ENCODE data around the gene GABARAPL2.

Gene GABARAPL2, protein sequence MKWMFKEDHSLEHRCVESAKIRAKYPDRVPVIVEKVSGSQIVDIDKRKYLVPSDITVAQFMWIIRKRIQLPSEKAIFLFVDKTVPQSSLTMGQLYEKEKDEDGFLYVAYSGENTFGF

DNA sequence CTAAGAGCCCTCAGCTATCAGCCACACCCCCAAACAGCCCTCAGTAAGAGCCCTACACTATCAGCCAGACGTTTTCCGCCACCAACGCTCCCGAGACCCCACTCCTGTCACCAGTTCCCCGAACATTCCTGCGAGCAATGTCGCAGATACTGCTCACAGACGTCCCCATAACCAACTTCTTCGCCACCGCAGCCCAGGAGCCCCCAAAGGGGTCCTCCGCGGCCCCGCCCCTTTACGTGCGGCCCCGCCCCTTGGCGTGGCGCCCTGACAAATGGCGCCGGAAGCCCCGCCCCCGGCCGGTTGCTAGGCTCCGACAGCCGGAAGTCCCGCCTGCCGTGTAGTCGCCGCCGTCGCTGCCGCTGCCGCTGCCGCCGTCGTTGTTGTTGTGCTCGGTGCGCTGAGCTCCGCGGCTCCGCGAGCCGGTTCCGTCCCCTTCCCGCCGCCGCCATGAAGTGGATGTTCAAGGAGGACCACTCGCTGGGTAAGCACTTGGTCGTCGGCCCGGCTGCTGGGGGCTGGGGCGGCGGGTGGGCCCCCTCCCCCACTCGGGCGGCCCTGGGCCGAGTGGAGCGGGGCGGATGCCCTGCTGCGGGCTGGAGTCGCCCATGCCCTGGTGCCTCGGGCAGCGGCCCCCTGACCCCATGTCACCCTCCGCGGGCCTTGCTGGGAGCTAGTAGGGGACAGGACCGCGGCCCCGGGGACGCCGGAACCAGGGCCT, at the start of gene GABARAPL2:
Gene GABARAPL2 (plus strand): TSS at position 340 of the 718 bp plus-strand sequence. CDS start 108 bp downstream, at position 448.
- peaks cover 19% of the 10 kb centered on the region for H3K27me3 Mint-ChIP-seq
- H3K4me1 Mint-ChIP-seq (ENCODE audit: low read depth) = peaks cover 43% of the 10 kb centered on the region
- peak within 1 kb of the TSS; percentile 96 for H3K4me3 Mint-ChIP-seq
- intact Hi-C loops (cut with micrococcal nuclease) = loop anchor here (1.0 to 5.0 kb wide), 5 partner anchors 10 to 104 kb away; partner anchors contain the start of genes KARS1, TERF2IP, TMEM170A and TMEM231
- H3K27ac Mint-ChIP-seq = peak within 1 kb of the TSS; percentile 84
- H3K36me3 Mint-ChIP-seq (ENCODE audit: low read depth) = peaks cover 42% of the 10 kb centered on the region
- H3K9me3 Mint-ChIP-seq = no peaks in the 10 kb centered on the region

- Mint-ChIP-seq H3K27ac (no peak overlapping the region), H3K9me3 (no peaks in the 10 kb centered on the region), H3K36me3 (ENCODE audit: low read depth) (peaks cover 6% of the 10 kb centered on the region), H3K4me3 (no peak overlapping the region), H3K4me1 (ENCODE audit: low read depth) (peaks cover 12% of the 10 kb centered on the region), H3K27me3 (peaks cover 15% of the 10 kb centered on the region)
- intact Hi-C loops (cut with micrococcal nuclease) = loop anchor here (5.0 kb wide), 1 partner anchor 48 kb away; the partner anchor contains the start of gene GABARAPL2
These were observed 47.0 kb upstream of the GABARAPL2 start for GRCh38 chr16:75519175-75519574.

- Mint-ChIP-seq H3K4me1 (ENCODE audit: low read depth) (no peaks in the 10 kb centered on the region), H3K9me3 (peaks cover 8% of the 10 kb centered on the region), H3K36me3 (ENCODE audit: low read depth) (no peaks in the 10 kb centered on the region), H3K27ac (no peak overlapping the region), H3K4me3 (no peak overlapping the region), H3K27me3 (no peaks in the 10 kb centered on the region)
- intact Hi-C loops (cut with micrococcal nuclease) = no loop called here
These were observed 40.0 kb upstream of the GABARAPL2 start for GRCh38 chr16:75526032-75526790.

DNA sequence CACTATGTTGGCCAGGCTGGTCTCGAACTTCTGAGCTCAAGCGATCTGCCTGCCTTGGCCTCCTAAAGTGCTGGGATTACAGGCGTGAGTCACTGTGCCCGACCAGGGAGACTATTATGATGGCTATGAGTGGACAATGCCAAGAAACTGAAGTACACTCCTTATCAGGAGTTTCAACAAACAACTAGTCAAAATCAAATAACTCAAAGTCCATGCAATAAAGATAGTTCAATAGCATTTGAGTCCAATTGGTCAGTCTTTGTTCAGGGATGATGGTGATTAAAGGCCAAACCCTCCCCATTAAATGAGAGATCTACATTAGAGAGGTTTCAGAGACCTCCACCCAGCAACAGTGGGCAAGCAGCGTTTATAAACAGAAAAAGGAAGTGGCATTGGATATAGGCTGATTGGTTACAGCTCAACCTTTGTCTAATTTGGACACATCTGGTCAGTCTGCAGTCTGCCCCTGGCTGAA, 38.3 kb upstream of the GABARAPL2 start:
- Mint-ChIP-seq H3K9me3 (peaks cover 8% of the 10 kb centered on the region), H3K27me3 (peaks cover 3% of the 10 kb centered on the region), H3K4me1 (ENCODE audit: low read depth) (no peaks in the 10 kb centered on the region), H3K27ac (no peak overlapping the region), H3K36me3 (ENCODE audit: low read depth) (no peaks in the 10 kb centered on the region), H3K4me3 (no peak overlapping the region)
- intact Hi-C loops (cut with micrococcal nuclease) = no loop called here

DNA sequence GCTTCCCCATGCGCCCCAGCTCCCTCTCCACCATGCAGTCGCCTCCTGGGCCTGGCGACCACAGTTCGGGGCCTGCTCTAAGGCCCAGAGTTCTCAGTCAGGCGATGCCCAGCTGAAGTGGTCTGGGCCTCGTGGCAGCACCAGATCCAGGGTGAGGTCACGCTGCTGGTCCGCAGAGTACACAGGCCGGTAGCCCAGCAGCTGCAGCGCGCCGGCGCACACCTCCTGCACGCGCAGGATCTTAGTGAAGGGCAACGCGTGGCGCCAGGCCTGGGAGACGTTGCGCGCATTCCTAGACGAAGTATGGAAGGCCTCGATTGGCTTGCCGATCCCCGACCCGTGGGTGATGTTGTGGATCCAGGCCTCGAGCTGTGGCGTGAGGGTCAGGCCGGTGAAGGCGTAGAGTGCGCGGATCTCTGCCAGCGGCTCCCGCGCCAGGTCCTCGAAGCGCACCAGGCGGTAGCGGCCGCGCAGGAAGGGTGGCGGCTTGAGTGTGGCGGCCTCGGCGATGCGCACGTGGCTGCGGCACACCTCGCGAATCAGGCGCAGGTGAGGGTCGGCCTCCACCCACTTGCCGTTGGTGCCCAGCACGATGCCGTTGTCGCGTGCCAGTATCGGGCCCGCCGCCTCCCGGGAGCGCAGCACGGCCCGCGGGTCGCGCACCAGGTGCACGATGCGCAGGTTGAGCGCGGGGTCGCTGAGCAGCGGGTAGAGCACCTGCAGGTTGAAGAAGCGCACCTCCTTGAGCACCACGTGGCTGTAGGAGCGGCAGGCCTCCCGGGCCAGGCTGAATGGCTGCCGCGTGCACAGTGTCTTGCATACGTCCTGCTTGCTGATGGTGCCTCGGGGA, 36.9 kb upstream of the GABARAPL2 start:
- intact Hi-C loops (cut with micrococcal nuclease) = no loop called here
- H3K4me1 Mint-ChIP-seq (ENCODE audit: low read depth) = no peaks in the 10 kb centered on the region
- peaks cover 3% of the 10 kb centered on the region for H3K27me3 Mint-ChIP-seq

DNA sequence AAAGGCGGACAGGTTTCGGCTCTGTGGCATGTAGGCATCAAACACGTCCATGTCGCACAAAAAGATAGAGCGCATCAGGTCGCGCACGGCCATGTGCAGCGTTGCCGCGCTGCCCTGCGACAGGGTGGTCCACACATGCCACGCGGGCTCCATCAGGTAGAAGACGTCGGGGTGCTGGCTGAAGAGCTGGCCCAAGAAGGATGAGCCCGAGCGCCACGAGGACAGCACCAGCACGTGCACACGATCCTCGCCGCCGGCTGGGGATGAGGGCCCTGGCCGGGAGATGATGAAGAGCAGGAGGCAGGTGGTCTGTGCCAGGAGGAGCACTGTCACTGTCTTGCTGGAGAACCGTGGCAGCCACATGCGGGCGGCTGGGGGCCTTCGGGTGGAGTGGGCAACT, 36.2 kb upstream of the GABARAPL2 start:
- Mint-ChIP-seq H3K27ac (no peak overlapping the region), H3K36me3 (ENCODE audit: low read depth) (no peaks in the 10 kb centered on the region), H3K4me3 (no peak overlapping the region), H3K4me1 (ENCODE audit: low read depth) (no peaks in the 10 kb centered on the region), H3K27me3 (peaks cover 3% of the 10 kb centered on the region), H3K9me3 (peaks cover 8% of the 10 kb centered on the region)
- intact Hi-C loops (cut with micrococcal nuclease) = no loop called here

More for the DNA sequence above, 36.9 kb upstream of the GABARAPL2 start:
- H3K27ac Mint-ChIP-seq = no peak overlapping the region
- H3K9me3 Mint-ChIP-seq = peaks cover 8% of the 10 kb centered on the region
- H3K4me3 Mint-ChIP-seq = no peak overlapping the region
- no peaks in the 10 kb centered on the region for H3K36me3 Mint-ChIP-seq (ENCODE audit: low read depth)

GRCh38 chr16:75532142-75532765, 33.9 kb upstream of the GABARAPL2 start:
- H3K27me3 Mint-ChIP-seq = peaks cover 6% of the 10 kb centered on the region
- peaks cover 8% of the 10 kb centered on the region for H3K9me3 Mint-ChIP-seq
- no peaks in the 10 kb centered on the region for H3K36me3 Mint-ChIP-seq (ENCODE audit: low read depth)
- intact Hi-C loops (cut with micrococcal nuclease) = no loop called here
- H3K4me1 Mint-ChIP-seq (ENCODE audit: low read depth) = no peaks in the 10 kb centered on the region
- H3K27ac Mint-ChIP-seq = no peak overlapping the region
- no peak overlapping the region for H3K4me3 Mint-ChIP-seq

- Mint-ChIP-seq H3K27me3 (peaks cover 6% of the 10 kb centered on the region), H3K4me1 (ENCODE audit: low read depth) (no peaks in the 10 kb centered on the region), H3K4me3 (no peak overlapping the region), H3K36me3 (ENCODE audit: low read depth) (no peaks in the 10 kb centered on the region), H3K9me3 (peaks cover 8% of the 10 kb centered on the region), H3K27ac (no peak overlapping the region)
- intact Hi-C loops (cut with micrococcal nuclease) = no loop called here
These were observed 33.4 kb upstream of the GABARAPL2 start for GRCh38 chr16:75532791-75533190.

- no peak overlapping the region for H3K4me3 Mint-ChIP-seq
- H3K4me1 Mint-ChIP-seq (ENCODE audit: low read depth) = no peaks in the 10 kb centered on the region
- intact Hi-C loops (cut with micrococcal nuclease) = no loop called here
- no peaks in the 10 kb centered on the region for H3K9me3 Mint-ChIP-seq
- no peaks in the 10 kb centered on the region for H3K36me3 Mint-ChIP-seq (ENCODE audit: low read depth)
- H3K27me3 Mint-ChIP-seq = peaks cover 6% of the 10 kb centered on the region
- no peak overlapping the region for H3K27ac Mint-ChIP-seq
These were observed 31.5 kb upstream of the GABARAPL2 start for GRCh38 chr16:75534560-75535205.

DNA sequence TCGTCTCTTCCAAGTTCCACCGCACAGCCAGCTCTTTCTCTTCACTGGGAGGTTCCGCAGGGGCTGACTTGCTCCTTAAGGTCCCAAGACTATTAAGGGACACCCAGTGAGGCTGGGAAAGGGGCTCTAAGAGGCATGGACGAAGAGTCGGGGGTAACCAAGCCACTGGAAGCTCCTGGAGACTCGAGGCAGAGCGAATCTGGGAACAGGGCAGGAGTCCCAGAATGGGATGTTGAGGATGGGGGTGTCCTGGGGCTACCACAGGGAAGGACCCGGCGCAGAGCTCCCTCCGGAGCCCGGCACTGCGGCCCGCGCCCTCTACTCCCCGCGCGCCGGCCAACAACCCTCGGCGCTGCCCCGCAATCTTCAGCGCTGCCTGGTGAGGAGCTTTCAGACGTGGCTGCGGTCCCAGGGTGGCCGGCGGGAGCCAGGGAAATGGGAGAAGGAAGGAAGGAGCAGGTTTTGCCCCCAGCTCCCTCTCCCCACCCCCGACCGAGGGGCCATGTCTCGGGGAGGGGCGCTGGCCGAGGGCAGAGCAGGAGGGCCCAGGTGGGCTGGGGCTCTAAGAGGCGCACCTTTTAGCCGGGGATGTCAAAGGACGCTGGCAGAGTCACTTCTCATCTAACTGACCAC, 30.9 kb upstream of the GABARAPL2 start:
- H3K4me1 Mint-ChIP-seq (ENCODE audit: low read depth) = no peaks in the 10 kb centered on the region
- peaks cover 6% of the 10 kb centered on the region for H3K27me3 Mint-ChIP-seq
- H3K36me3 Mint-ChIP-seq (ENCODE audit: low read depth) = no peaks in the 10 kb centered on the region
- no peak overlapping the region for H3K27ac Mint-ChIP-seq
- no peak overlapping the region for H3K4me3 Mint-ChIP-seq
- no peaks in the 10 kb centered on the region for H3K9me3 Mint-ChIP-seq
- intact Hi-C loops (cut with micrococcal nuclease) = no loop called here

DNA sequence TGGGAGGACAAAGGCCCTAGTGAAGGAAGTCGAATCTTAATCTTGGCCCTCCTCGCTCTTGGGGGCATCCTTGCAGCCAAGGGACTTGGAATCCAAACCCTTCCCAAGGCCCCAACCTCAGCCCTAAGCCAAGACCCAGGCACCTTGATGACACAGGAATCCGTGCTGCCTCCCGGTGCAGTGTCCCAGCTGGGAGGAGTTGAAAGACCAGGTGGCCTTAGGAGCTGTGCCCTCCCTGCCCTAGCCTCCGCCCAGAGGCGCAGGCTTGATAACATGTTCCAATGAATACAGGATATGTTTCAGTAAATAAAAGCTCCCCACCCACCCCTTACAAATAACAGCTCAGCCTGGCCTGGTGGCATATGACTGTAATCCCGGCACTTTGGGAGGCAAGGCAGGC, 30.3 kb upstream of the GABARAPL2 start, which contains the start of gene CHST5:
Gene CHST5 (minus strand): TSS at position 208 of the 400 bp plus-strand sequence. CDS start 5,724 bp downstream, outside the sequence.
- intact Hi-C loops (cut with micrococcal nuclease) = no loop called here
- no peaks in the 10 kb centered on the region for H3K36me3 Mint-ChIP-seq (ENCODE audit: low read depth)
- H3K27ac Mint-ChIP-seq = no peak within 1 kb of the TSS
- peaks cover 6% of the 10 kb centered on the region for H3K27me3 Mint-ChIP-seq
- H3K4me3 Mint-ChIP-seq = no peak within 1 kb of the TSS
- H3K4me1 Mint-ChIP-seq (ENCODE audit: low read depth) = no peaks in the 10 kb centered on the region
- no peaks in the 10 kb centered on the region for H3K9me3 Mint-ChIP-seq

- intact Hi-C loops (cut with micrococcal nuclease) = no loop called here
- H3K27me3 Mint-ChIP-seq = peaks cover 3% of the 10 kb centered on the region
- no peaks in the 10 kb centered on the region for H3K4me1 Mint-ChIP-seq (ENCODE audit: low read depth)
- H3K36me3 Mint-ChIP-seq (ENCODE audit: low read depth) = no peaks in the 10 kb centered on the region
- H3K27ac Mint-ChIP-seq = no peak overlapping the region
- H3K9me3 Mint-ChIP-seq = no peaks in the 10 kb centered on the region
- no peak overlapping the region for H3K4me3 Mint-ChIP-seq
These were observed 28.4 kb upstream of the GABARAPL2 start for GRCh38 chr16:75537776-75538175.
